ENCODE measurements around the gene RAC2. TPM values are rescaled to one million over a fixed set of nuclear protein-coding genes. Genes with fewer than 3 reads are reported as not detected.

RAC2 gene
- total RNA-seq (100 to 1,000 TPM; 295 to 297 TPM), polyA plus RNA-seq (1,000 to 10,000 TPM in 2 of 3 donors, 100 to 1,000 TPM in 1; 740 to 1,115 (median 1,110) TPM), total RNA-seq (121 to 209 (median 140) reads per million in 6 experiments)

- Mint-ChIP-seq H3K9me3 (no peaks in the 10 kb centered on the region), H3K36me3 (peaks cover 9 to 22% (median 14%) of the 10 kb centered on the region in 3 donors), H3K27me3 (no peaks in the 10 kb centered on the region), H3K4me1 (peaks cover 27 to 49% (median 48%) of the 10 kb centered on the region in 4 donors), H3K27ac (peak within 1 kb of the TSS; percentile 68 to 100 (median 98)), H3K4me3 (peak within 1 kb of the TSS; percentile 80 to 99 (median 98))
- DNase-seq (peak; percentile 71 to 92 (median 79)), ATAC-seq (peak; percentile 62 to 65)
- POLR2A ChIA-PET = interaction anchor here (0.5 to 27.3 kb wide), 21 partner anchors 9 to 819 kb away, joined by 3 to 1090 read pairs (median 6); partner anchors contain the start of genes GGA1, IL2RB, MFNG and SSTR3
These were observed at the start of gene RAC2 for GRCh38 chr22:37244114-37244921. RAC2 (minus strand) TSS chr22:37244269; CDS start chr22:37244148, 121 bp downstream.

GRCh38 chr22:37293172-37293571 lies 49.1 kb upstream of the RAC2 start:
- H3K36me3 Mint-ChIP-seq = peaks cover 0 to 90% (median 35%) of the 10 kb centered on the region in 3 donors
- H3K9me3 Mint-ChIP-seq = no peaks in the 10 kb centered on the region
- POLR2A ChIA-PET = interaction anchor here (0.7 kb wide), 1 partner anchor 48 kb away, joined by 3 read pairs; no protein-coding TSS in a partner anchor
- H3K27ac Mint-ChIP-seq = peak overlapping the region in 9 of 10 donors; percentile 49 to 87 (median 77)
- DNase-seq = no peak
- no peak for ATAC-seq
- H3K4me1 Mint-ChIP-seq = peaks cover 36 to 89% (median 80%) of the 10 kb centered on the region in 4 donors
- peak overlapping the region in 3 of 10 donors; percentile 4 to 36 (median 15) for H3K4me3 Mint-ChIP-seq
- no peaks in the 10 kb centered on the region for H3K27me3 Mint-ChIP-seq

- H3K27ac Mint-ChIP-seq = peak overlapping the region in 9 of 10 donors; percentile 27 to 87 (median 83)
- H3K9me3 Mint-ChIP-seq = no peaks in the 10 kb centered on the region
- H3K27me3 Mint-ChIP-seq = no peaks in the 10 kb centered on the region
- ATAC-seq (no peak), DNase-seq (no peak)
- H3K4me3 Mint-ChIP-seq = no peak overlapping the region
- POLR2A ChIA-PET = interaction anchor here (0.7 kb wide), 1 partner anchor 48 kb away, joined by 3 read pairs; no protein-coding TSS in a partner anchor
- peaks cover 36 to 88% (median 79%) of the 10 kb centered on the region in 4 donors for H3K4me1 Mint-ChIP-seq
- H3K36me3 Mint-ChIP-seq = peaks cover 0 to 90% (median 33%) of the 10 kb centered on the region in 3 donors
These were observed 48.6 kb upstream of the RAC2 start for GRCh38 chr22:37292641-37293040.

- DNase-seq = no peak
- H3K4me1 Mint-ChIP-seq = peaks cover 44 to 88% (median 79%) of the 10 kb centered on the region in 4 donors
- POLR2A ChIA-PET = interaction anchor here (1.0 to 2.7 kb wide), 2 partner anchors 8 to 50 kb away, joined by 3 to 13 read pairs; no protein-coding TSS in a partner anchor
- ATAC-seq = no peak
- H3K4me3 Mint-ChIP-seq = peak overlapping the region in 1 of 10 donors; percentile 8
- no peaks in the 10 kb centered on the region for H3K27me3 Mint-ChIP-seq
- H3K27ac Mint-ChIP-seq = peak overlapping the region in 8 of 10 donors; percentile 46 to 87 (median 68)
- no peaks in the 10 kb centered on the region for H3K9me3 Mint-ChIP-seq
- H3K36me3 Mint-ChIP-seq = peaks cover 0 to 90% (median 30%) of the 10 kb centered on the region in 3 donors
These were observed 47.7 kb upstream of the RAC2 start for GRCh38 chr22:37291559-37292298.

- no peaks in the 10 kb centered on the region for H3K9me3 Mint-ChIP-seq
- H3K27ac Mint-ChIP-seq = peak overlapping the region in 7 of 10 donors; percentile 47 to 84 (median 69)
- POLR2A ChIA-PET = interaction anchor here (1.0 to 2.7 kb wide), 2 partner anchors 9 to 49 kb away, joined by 3 to 13 read pairs; no protein-coding TSS in a partner anchor
- H3K36me3 Mint-ChIP-seq = peaks cover 0 to 91% (median 36%) of the 10 kb centered on the region in 3 donors
- no peak for ATAC-seq
- H3K4me3 Mint-ChIP-seq = peak overlapping the region in 1 of 10 donors; percentile 15
- peaks cover 54 to 92% (median 85%) of the 10 kb centered on the region in 4 donors for H3K4me1 Mint-ChIP-seq
- no peaks in the 10 kb centered on the region for H3K27me3 Mint-ChIP-seq
- no peak for DNase-seq
These were observed 46.7 kb upstream of the RAC2 start for GRCh38 chr22:37290737-37291136.

- Mint-ChIP-seq H3K4me3 (peak overlapping the region in 7 of 10 donors; percentile 16 to 62 (median 40)), H3K4me1 (peaks cover 56 to 92% (median 85%) of the 10 kb centered on the region in 4 donors), H3K27ac (peak overlapping the region in 9 of 10 donors; percentile 25 to 89 (median 77)), H3K36me3 (peaks cover 0 to 84% (median 38%) of the 10 kb centered on the region in 3 donors), H3K27me3 (no peaks in the 10 kb centered on the region), H3K9me3 (no peaks in the 10 kb centered on the region)
- DNase-seq = no peak
- POLR2A ChIA-PET = interaction anchor here (0.8 to 12.0 kb wide), 3 partner anchors 11 to 24 kb away, joined by 3 to 141 read pairs (median 13); no protein-coding TSS in a partner anchor
- no peak for ATAC-seq
These were observed 45.2 kb upstream of the RAC2 start for GRCh38 chr22:37289156-37289735.

- H3K36me3 Mint-ChIP-seq = peaks cover 0 to 79% (median 40%) of the 10 kb centered on the region in 3 donors
- POLR2A ChIA-PET = interaction anchor here (0.7 to 12.0 kb wide), 3 partner anchors 10 to 25 kb away, joined by 5 to 141 read pairs (median 118); no protein-coding TSS in a partner anchor
- ATAC-seq (no peak), DNase-seq (no peak)
- no peaks in the 10 kb centered on the region for H3K9me3 Mint-ChIP-seq
- peak overlapping the region in 9 of 10 donors; percentile 13 to 89 (median 73) for H3K27ac Mint-ChIP-seq
- peaks cover 53 to 91% (median 84%) of the 10 kb centered on the region in 4 donors for H3K4me1 Mint-ChIP-seq
- no peaks in the 10 kb centered on the region for H3K27me3 Mint-ChIP-seq
- peak overlapping the region in 1 of 10 donors; percentile 59 for H3K4me3 Mint-ChIP-seq
These were observed 44.5 kb upstream of the RAC2 start for GRCh38 chr22:37288521-37288920.

GRCh38 chr22:37287550-37287951 lies 43.5 kb upstream of the RAC2 start:
- peaks cover 5 to 74% (median 39%) of the 10 kb centered on the region in 3 donors for H3K36me3 Mint-ChIP-seq
- POLR2A ChIA-PET = interaction anchor here (0.9 to 12.0 kb wide), 3 partner anchors 10 to 26 kb away, joined by 3 to 141 read pairs (median 118); no protein-coding TSS in a partner anchor
- no peaks in the 10 kb centered on the region for H3K27me3 Mint-ChIP-seq
- H3K4me3 Mint-ChIP-seq = peak overlapping the region in 9 of 10 donors; percentile 28 to 94 (median 45)
- no peak for ATAC-seq
- H3K27ac Mint-ChIP-seq = peak overlapping the region; percentile 47 to 98 (median 86)
- no peak for DNase-seq
- H3K9me3 Mint-ChIP-seq = no peaks in the 10 kb centered on the region
- peaks cover 53 to 87% (median 80%) of the 10 kb centered on the region in 4 donors for H3K4me1 Mint-ChIP-seq

GRCh38 chr22:37285937-37286336 lies 41.9 kb upstream of the RAC2 start:
- H3K4me3 Mint-ChIP-seq = peak overlapping the region; percentile 36 to 99 (median 94)
- H3K27ac Mint-ChIP-seq = peak overlapping the region; percentile 67 to 99 (median 92)

GRCh38 chr22:37284805-37285355 lies 40.8 kb upstream of the RAC2 start:
- Mint-ChIP-seq H3K4me3 (peak overlapping the region; percentile 90 to 99 (median 94)), H3K36me3 (peaks cover 7 to 48% (median 18%) of the 10 kb centered on the region in 3 donors), H3K9me3 (no peaks in the 10 kb centered on the region), H3K4me1 (peaks cover 49 to 85% (median 73%) of the 10 kb centered on the region in 4 donors), H3K27me3 (no peaks in the 10 kb centered on the region), H3K27ac (peak overlapping the region; percentile 93 to 99 (median 98))
- ATAC-seq (peak; percentile 63 to 69), DNase-seq (peak; percentile 39 to 73 (median 50))
- POLR2A ChIA-PET = interaction anchor here (0.6 to 12.0 kb wide), 9 partner anchors 9 to 200 kb away, joined by 3 to 141 read pairs (median 7); partner anchors contain the start of gene RAC2

More at GRCh38 chr22:37285937-37286336, 41.9 kb upstream of the RAC2 start:
- ATAC-seq = no peak
- Mint-ChIP-seq H3K4me1 (peaks cover 52 to 86% (median 79%) of the 10 kb centered on the region in 4 donors), H3K36me3 (peaks cover 7 to 58% (median 25%) of the 10 kb centered on the region in 3 donors), H3K27me3 (no peaks in the 10 kb centered on the region), H3K9me3 (no peaks in the 10 kb centered on the region)
- no peak for DNase-seq
- POLR2A ChIA-PET = interaction anchor here (7.8 to 12.0 kb wide), 2 partner anchors 13 to 28 kb away, joined by 118 to 141 read pairs; no protein-coding TSS in a partner anchor
